ENCODE results near the gene CDHR5.

- TF ChIP-seq CTCF (IDR thresholded peaks at IDR 0.05) (no peak), POLR2A (IDR thresholded peaks at IDR 0.05) (no peak), EP300 (IDR thresholded peaks at IDR 0.05) (no peak)
Measured at GRCh38 chr11:643849-644738, 19.3 kb upstream of the CDHR5 start.

All from ovary (tissue), 3 donors.